Right renal pelvis (tissue), 4 donors: ENCODE measurements around the gene STKLD1. TPM values are rescaled to one million over a fixed set of nuclear protein-coding genes. Genes with fewer than 3 reads are reported as not detected.
A peak's percentile ranks its signal among the peaks of the same experiment; 100 is the strongest.

Source experiments
- DNase-seq, 4 donors: peaks; one replicate each; pipeline ENCODE4 v3.0.0-alpha.2; 2013; ENCODE audit warnings: low read depth in 4 of 4, low spot score in 3 of 4, missing footprints in 1 of 4
- polyA plus RNA-seq, 4 donors: library from polyadenylated mRNA; unstranded; fragments of 120-200 nt; gene quantifications; one replicate each; pipeline ENCODE4 v1.2.1, GENCODE V29; 2013; ENCODE audit not compliant: insufficient read length in 4 of 4

Gene STKLD1
- polyA plus RNA-seq, 4 donors = 3.4 to 5.0 (median 4.3) TPM

DNA sequence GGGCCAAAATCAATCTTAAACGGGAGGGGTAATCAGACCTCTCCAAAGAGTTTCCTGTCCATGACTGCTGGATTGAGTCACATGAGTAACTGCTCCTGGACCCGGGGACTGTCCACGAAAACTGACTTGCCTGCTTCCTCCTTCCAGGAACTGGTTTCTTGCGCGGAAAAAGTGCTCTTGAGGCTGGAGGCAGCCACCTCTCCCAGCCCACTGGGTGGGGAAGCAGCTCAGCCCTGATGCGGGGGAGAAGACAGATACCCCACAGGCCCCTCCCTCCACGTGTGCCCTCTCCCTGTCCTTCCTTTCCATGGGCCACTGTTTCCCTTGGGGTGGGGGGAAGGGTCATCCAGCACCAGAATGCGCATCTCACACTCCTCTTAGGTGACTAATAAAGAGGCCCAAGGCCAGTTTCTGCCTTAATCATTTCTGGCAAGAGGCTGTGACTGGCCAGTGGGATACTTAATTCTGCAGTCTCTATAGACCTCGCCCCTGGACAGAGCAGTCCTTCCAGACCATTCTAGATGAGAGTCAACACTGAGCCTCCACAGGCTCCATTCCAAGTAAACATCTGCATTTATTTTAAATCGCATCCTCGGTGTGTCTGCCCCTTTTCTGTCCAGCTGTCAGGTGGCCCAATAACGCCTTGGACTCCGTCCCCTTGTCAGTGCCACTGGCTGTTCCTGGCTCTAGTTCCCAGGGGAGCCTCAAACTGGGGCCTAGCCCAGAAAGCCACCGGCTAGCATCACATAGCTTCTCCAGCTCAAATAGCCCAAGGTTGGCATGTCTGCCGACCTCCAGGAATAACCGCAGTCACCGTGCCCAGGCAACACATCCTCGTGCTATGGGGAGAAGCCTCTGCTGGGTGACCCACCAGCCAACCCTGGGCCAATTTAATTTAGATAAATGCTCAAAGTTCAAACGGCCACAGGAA, 29.6 kb downstream of the STKLD1 start:
- DNase-seq = no peak

DNA sequence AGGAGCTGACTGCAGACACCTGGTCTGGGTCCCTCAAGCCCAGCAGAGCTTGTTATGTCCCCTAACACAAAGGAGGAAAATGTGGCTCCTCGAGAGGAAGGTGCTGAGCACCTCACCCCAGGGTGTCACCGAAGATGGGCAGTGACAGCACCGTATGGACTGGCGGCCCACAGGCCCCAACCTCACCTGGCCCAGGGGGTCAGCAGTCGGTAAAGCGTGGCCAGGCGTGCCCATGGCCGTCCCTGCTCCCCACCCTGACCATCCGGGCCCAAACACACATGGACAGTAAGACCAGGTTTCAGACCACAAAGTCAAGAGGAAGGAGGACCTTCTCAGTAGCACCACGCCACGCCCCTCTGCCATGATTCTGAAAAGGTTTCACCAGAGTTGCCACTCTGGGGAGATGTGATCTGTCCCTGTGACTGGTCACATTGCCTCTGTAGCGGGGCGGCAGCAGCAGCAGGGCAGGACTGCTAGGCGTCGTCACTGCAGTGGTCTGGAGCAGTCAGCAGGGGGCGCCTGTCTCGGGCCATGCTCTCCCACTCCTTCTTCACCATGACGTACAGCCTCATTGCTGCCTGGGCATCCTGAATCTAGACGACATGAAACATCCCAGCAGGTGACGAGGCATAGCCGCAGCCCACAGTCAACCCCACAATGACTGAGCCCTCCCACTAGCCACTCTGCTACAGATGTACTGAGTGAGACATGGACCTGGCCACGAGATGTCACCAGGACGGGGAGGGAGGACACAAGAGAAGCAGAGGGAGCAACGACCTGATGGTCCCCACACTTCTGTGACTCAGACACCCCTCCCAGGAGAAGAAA, 30.5 kb downstream of the STKLD1 start:
- DNase-seq = peak in 2 of 4 donors; percentile 38 to 66

DNA sequence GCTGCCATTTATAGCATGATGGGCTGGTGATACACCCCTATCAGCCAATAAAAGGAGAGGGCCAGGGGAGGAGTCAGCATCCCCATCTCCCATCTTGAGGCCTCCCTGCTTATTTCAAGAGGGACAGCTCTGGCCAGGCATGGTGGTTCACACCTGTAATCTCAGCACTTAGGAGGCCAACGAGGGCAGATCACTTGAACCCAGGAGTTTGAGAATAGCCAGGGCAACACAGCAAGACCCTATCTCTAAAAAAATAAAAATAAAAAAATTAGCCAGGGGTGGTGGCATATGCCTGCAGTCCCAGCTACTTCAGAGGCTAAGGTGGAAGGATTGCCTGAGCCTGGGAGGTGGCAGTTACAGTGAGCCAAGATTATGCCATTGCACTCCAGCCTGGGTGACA, 31.9 kb downstream of the STKLD1 start:
- no peak for DNase-seq

DNA sequence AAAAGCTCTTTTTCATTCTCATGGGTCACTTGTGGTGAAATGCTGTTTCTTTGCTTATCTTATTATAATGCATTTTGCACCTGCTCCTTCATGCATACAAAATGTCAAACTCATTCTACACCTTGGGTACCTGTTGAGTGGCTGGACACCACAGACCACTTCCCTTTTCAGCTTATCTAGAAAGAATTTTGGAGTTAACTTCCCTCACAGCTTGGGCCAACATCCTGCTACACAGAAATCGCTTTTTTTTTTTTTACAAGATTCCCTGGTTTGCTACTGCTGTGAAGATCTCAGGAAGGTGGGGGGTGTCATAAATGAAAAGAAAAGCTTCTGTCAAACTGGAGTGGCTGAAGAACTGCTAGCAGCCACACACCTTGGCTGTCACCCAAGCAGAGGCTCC, 39.0 kb downstream of the STKLD1 start:
- no peak for DNase-seq

DNA sequence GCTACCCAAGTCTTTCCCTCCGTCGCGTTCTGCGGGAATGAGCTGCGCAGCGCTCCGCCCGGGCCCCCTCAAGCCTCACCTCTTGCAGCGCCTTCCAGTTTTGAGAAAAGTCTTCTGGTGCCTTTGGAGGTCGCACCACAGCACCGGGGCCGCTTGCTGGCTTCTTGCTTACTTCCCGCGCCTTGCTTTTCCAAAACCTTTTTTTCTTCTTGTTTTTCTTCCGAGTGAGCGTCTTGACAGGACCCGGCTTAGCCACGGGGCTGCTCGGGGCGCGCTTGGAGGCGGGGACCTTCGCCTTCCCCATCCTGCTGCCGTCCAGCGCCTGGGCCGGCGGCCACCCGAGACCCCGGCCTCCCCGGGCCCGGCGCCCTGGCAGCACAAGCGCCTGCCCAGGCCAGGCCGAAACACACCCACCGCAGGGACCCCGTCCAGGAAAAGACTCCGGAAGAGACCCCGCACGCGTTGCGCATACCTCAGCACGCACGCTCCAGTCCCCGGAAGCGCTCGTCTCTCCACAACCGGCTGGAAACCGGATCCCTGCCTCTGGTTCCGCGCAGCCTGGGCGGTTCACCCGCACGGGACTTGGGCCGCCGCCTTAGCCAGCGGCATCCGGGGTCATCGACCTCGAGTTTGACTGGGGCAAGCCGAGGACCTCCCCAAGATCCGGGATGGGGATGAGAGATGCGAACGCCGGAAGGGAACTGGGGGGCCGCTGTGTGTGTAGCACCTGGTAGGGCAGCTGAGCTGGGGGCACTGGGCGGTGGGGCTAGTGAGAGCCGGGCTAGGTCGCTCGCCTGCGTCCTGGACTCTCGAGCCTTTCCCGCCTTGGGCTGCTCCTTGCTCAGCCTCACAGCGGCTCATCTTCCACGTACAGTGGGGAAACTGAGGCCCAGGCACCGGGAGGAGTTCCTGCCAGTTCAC, 41.6 kb downstream of the STKLD1 start, which contains the start of gene REXO4:
TSS of gene REXO4 (minus strand) at position 470 of the 921 bp plus-strand sequence. CDS start at position 304, 166 bp downstream.
- DNase-seq = peak; percentile 70 to 88 (median 77)

DNA sequence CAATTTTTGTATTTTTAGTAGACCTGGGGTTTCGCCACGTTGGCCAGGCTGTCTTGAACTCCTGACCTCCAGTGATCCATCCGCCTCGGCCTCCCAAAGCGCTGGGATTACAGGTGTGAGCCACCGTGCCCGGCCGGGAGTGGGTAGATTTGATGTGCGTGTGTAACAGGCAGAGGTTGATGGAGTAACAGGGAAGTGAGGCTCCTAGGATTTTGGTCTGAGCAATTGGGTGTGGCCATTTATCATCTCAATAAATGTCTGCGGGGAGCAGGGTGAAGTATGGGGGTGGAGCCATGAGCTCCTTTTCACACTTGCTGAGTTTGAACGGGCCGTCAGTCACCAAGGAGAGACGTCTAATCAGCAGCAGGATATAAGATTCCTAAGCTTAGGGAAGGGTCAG, 42.8 kb downstream of the STKLD1 start:
- no peak for DNase-seq

DNA sequence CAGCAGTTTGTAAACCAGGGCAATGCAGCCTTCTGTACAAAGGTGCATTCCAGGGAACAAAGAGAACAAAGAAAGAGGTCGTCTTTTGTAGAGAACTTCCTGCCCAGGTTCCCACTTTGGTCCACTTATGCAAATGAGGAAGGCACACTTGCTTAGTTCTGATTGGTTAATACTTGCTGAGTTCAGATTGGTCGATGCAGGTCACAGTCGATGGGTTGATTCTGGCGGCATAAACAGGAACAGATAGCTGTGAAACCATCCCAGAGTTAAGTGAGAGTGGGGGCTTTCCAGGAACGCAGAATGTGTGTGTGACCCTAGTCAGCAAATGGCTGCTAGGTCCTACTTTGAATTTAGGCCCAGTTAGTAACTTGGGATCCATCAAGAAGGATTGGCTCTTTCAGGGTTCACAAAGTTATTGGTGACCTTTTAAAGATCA, 44.2 kb downstream of the STKLD1 start:
- no peak for DNase-seq

DNA sequence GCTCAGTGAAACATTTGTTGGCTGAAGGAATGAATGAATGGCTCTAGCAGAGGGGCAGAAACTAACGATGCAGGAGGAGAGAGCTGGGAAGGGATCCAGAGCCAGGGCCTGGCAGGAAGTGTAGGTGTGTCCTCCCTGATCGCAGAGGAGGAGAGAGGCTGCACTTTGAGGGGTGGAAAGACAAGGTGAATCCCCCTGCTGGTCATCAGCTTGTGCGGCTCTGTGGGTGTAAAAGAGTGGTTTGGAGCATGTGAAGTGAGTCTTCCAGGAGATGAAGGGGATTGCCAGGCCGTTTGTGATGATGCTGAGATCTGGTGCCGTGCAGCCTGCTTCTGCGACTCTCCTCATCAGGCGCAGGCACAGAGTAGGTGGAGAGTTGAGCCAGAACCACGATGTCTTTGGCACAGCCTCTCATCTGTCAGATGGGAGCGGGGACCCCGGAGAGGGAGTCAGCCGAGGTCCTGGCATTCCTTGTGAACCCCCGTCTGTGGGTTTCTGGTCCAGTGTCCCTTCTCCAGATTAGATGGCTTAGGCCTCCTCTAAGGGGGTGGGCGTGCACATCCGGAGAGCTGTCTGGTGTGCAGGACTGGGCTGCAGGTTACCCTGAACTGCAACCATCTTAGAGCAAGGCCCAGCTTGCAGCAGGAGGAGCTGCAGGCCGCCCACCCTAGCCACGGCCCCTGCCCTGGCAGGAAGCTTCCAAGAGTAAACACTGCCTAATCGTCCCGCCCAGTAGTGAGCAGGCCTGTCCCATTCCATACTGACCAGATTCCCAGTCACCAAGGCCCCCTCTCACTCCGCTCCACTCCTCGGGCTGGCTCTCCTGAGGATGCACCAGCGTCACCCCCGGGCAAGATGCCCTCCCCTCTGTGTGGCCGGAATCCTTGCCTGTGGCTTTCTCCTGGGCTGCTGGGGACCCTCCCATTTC, 45.7 kb downstream of the STKLD1 start, which contains the start of gene ADAMTS13:
TSS of gene ADAMTS13 (plus strand) at position 753 of the 928 bp plus-strand sequence. CDS start at position 830, 77 bp downstream.
- DNase-seq = no peak

DNA sequence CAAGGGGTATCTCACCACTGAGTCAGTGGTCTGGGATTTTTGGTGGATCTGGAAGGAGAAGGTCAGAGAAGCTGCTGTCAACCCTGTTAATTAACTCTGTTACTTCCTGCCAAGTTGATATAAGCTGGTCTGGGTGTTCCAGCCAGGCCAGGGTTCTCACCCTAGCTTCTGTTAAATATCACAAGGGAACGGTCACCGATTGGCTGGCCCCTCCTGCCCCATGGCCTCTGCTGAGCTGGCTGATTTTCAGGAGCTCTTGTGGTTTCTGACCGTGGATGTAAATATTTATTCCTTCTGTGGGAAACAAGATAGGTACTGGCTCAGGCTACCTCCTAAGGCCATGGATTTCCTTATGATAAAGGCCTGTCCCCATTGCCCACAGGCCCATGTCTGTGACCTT, 47.0 kb downstream of the STKLD1 start:
- no peak for DNase-seq

DNA sequence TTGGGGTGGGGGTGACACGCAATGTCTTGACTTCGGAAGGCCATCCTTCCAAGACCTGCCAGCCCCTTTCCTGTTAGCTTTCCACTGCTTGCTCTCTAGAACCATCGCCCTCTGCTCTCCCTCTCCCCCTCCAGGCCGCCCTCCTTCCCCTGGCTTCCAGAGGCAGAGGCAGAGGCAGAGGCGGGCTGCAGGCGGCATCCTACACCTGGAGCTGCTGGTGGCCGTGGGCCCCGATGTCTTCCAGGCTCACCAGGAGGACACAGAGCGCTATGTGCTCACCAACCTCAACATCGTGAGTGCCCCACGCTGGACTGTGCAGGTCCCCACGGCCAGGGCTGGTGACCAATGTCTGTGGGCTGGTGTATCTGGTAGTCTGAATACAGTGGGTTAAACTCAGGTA, 48.0 kb downstream of the STKLD1 start:
- DNase-seq = no peak

DNA sequence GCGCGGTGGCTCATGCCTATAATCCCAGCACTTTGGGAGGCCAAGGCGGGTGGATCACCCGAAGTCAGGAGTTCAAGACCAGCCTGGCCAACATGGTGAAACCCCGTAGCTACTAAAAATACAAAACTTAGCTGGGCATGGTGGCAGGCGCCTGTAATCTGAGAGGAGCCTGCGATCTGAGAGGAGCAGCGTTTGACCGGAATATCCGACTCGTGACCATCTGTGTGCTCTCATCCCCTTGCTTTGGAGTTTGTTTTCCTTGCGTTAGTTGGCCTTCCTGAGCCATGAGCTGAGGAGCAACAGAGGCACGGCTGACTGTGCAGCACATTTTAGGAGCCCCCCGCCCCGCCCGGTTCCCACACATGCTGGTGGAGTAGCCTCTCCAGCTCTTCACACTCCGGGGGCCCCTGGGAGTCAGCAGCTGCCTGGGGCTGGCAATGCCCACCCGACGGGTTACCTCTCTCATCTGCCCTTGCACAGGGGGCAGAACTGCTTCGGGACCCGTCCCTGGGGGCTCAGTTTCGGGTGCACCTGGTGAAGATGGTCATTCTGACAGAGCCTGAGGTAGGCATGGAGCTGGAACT, 49.0 kb downstream of the STKLD1 start:
- DNase-seq = no peak

DNA sequence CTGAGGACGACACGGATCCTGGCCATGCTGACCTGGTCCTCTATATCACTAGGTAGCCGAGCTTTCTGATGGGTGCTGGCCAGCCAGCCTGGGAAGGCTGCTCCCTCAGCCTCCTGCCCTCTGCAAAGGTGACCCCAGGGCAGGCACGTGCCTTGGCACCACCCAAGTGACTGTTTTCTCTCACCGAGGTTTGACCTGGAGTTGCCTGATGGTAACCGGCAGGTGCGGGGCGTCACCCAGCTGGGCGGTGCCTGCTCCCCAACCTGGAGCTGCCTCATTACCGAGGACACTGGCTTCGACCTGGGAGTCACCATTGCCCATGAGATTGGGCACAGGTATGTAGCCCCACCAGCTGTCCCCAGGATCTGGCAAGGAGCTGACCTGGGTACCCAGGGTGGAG, 49.8 kb downstream of the STKLD1 start:
- no peak for DNase-seq

DNA sequence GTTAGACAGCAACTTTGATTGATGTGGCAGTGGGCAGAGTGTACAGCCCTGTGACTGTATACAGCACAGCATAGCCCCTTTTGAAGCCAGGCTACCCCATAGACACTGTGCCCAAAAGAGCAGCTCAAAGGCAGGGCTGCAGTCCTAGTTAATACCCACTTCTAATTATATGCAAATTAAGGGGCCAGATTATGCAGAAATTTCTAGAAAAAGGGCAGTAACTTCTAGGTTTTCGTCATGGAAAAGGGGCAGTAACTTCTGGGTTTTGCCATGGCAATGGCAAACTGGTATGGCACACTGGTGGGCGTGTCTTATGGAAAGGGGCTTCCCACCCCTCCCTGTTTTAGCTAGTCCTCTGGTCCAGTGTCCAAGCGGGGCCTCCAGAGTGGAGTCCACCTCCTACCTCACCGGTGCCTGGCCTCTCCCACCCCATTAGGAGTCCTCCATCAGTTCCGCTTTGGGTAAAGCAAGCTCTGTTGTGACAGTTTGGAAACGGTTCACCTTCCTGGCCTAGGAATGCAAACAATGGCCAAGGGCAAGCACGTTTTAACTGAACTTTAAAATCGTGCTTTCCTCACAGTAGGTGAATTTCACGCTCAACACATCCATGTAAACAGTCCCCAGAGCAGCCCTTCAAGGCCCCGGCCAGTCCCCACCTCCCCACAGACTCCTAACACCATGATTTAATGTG, 51.6 kb downstream of the STKLD1 start:
- no peak for DNase-seq

DNA sequence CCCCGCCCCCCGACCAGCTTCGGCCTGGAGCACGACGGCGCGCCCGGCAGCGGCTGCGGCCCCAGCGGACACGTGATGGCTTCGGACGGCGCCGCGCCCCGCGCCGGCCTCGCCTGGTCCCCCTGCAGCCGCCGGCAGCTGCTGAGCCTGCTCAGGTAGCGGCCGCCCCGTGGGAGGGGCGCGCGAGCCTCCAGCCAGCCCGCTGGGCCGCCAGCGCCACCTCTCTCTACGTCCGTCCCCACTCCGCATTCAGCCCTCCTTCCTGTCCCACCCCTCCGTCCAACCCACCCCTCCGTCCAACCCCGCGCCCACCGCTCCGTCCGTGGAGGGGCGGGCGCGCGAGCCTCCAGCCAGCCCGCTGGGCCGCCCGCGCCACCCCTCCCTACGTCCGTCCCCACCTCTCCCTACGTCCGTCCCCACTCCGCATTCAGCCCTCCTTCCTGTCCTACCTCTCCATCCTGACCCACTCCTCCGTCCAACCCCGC, 52.5 kb downstream of the STKLD1 start:
- DNase-seq = peak in 2 of 4 donors; percentile 20 to 35

DNA sequence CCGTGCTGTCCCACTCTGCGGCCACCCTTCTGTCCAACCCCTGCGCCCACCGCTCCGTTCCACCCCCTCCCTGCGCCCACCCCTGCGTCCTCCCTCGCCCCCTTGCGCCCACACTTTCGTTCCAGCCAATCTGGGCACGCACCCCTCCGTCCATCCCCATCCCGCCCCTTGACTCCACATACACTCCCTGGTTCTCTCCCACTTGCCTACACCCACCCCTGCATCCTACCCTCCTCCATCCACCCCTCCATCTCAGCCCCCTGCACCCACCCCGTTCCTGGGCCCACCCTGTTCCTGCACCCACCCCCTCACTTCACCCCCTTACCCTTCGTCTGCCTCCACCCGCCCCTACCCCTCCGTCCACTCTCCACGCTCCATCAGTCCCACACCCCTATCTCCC, 53.0 kb downstream of the STKLD1 start:
- no peak for DNase-seq

DNA sequence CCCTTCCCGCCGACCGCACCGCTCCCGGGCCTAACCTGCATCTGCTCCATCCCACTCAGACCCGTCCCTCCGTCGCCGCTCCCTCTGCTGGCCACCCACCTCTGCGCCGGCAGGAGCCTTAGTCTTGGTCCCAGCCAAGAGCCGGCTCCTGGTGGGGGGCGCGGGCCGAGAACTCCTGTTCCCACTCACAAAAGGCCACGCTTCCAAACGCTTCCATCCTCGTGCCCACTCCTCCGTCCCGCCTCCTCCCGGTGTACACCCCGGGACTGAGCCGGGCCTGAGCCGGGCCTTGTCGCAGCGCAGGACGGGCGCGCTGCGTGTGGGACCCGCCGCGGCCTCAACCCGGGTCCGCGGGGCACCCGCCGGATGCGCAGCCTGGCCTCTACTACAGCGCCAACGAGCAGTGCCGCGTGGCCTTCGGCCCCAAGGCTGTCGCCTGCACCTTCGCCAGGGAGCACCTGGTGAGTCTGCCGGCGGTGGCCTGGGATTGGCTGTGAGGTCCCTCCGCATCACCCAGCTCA, 53.5 kb downstream of the STKLD1 start:
- peak in 1 of 4 donors; percentile 31 for DNase-seq

DNA sequence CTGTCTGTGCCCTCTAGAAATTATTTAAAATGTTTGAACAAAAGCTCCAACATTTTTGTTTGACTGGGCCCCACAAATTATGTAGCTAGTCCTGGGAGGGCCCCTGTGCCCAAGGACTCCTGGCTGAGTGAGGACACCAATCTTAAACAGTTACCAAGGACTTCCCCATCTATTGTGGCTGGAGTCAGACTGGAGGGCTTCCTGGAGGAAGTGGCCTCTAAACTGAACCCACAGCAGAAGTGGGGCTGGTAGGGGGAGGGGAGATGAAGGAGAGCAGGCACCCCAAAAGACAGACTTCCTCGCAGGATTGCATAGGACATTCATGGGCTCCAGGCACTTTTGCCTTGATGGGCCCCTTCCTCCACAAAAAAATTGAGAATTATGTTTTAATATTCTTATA, 54.1 kb downstream of the STKLD1 start:
- no peak for DNase-seq

DNA sequence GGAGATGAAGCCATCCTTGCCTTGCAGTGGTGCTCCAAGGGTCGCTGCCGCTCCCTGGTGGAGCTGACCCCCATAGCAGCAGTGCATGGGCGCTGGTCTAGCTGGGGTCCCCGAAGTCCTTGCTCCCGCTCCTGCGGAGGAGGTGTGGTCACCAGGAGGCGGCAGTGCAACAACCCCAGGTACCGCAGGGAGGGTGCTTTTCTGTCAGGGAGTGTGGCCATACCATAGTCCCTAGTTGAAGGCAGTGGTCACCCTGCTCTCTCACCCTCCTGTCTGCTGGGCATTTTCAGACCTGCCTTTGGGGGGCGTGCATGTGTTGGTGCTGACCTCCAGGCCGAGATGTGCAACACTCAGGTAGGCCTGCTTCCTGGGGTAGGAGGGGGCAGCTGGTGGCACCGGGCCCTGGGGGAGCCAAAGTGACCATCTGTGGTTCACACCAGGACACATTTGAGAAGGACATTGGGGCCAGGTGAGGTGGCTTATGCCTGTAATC, 57.2 kb downstream of the STKLD1 start:
- no peak for DNase-seq
